DMS 273 (cell line): ENCODE data around the gene IL21.
"Not testable (repeated sequence)": the region's sequence is repeated elsewhere in the genome, so short reads cannot be mapped to it uniquely, and the experiment has no call there.

Source experiments
- DNase-seq: peaks from one replicate; lab custom pipeline; 2025; ENCODE audit not compliant: unreplicated experiment; lab: John Stamatoyannopoulos, UW

The IL21 gene

DNA sequence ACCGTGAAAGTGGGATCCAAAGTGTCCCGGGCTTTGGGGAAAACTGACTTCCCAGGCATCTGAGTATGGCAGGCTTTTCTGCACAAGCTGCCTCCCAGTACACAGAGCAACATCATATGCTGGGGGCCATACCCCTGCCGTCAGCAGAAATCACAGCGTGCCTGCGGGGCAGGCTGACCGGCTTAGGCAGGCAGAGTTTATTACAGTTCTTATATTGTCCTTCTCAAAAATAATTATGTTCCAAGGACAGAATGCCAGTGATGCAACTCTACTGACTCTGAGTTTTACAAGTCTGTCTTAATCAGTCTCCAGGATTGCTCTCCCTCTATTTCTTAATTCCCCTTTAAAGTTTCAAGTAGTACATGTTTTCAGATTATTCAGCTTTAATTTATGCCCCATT, 37.0 kb downstream of the IL21 start:
- no peak for DNase-seq

DNA sequence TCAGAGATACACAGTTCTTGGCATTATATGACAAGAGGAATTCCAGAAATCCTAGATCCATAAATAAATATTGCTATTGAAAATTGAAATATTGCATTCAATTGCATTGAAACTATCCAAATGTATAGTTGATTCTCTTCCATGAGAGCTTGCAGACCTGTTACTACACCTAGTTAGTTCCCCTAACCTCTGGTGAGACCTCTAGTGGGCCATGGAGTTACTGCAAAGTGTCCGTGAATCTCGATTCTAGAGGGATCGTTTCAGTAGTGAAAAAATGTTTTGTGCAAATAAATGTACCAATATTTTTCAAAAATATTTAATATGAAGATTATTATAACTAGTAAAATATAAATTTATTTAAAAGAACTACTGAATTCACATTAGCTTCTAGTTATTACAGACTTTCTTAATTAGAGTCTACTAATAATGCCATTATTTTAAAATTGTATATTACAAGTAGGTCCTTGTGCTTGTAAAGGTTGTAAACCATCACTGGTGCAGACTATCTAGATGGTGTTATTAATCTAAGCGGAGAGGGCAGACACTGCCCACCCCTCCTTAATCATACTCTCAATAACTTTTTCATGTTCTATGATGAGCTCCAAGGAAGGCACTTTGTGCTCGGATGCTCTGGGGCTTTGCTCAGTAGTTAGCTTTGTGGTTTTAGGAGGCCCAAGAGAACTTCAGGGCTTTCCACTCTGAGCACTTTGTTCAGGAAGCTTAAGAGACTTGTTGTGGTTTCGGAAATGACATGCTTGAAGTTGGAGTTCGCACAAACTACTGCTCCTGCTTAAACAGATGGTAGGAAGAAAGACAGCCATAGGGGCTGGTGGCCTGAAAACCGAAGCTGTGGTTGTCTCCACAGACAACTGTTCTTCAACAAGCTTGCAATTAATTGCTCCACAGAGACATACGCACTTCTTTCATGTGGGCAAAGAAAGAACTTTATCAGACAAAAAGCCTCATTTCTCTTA, 42.8 kb downstream of the IL21 start:
- peak; percentile 72 for DNase-seq

- DNase-seq: no peak
Observed at GRCh38 chr4:122577189-122577553, 43.7 kb downstream of the IL21 start.

- peak; percentile 65 for DNase-seq
Observed at GRCh38 chr4:122576261-122577188, 44.3 kb downstream of the IL21 start.

GRCh38 chr4:122574347-122574746, 46.5 kb downstream of the IL21 start:
- DNase-seq: not testable (repeated sequence)

GRCh38 chr4:122562449-122562848, 58.4 kb downstream of the IL21 start:
- no peak for DNase-seq
